GM12878 (cell line): ENCODE results near the gene PDZD11. TPM values are rescaled to one million over a fixed set of nuclear protein-coding genes. Genes with fewer than 3 reads are reported as not detected.
"Not testable (repeated sequence)": the region's sequence is repeated elsewhere in the genome, so short reads cannot be mapped to it uniquely, and the experiment has no call there.

Experiments
- ATAC-seq: fragments of 200-7000 bp; cut with Tn5 transposase; 3 replicates; pipeline ENCODE4 v1.9.1; 2020; ENCODE audit warnings: mild to moderate bottlenecking, moderate library complexity
- BruUV-seq: library from RNA; stranded (reverse); fragments of 400-500 nt; replicated peaks from 2 replicates; lab custom pipeline; 2021; lab: Mats Ljungman, UMichigan
- CTCF ChIA-PET: fragments of 300-600 bp; sonication (Branson Sonifier 250); formaldehyde crosslinking; extraction: SDS; loops from one replicate; lab custom pipeline; 2021; ENCODE audit warnings: inconsistent platforms; lab: Yijun Ruan, JAX
- POLR2A ChIA-PET: fragments of 350-600 bp; formaldehyde crosslinking; extraction: SDS; loops from one replicate; lab custom pipeline; 2021; ENCODE audit warnings: inconsistent platforms; lab: Charles Lee
- RAD21 ChIA-PET: fragments of 300-600 bp; sonication (Branson Sonifier 250); formaldehyde crosslinking; loops from one replicate; lab custom pipeline; 2023; ENCODE audit warnings: antibody characterized with exemption; ENCODE audit not compliant: unreplicated experiment; lab: Charles Lee
- SMC1A ChIA-PET: fragments of 300-600 bp; sonication (Branson Sonifier 250); formaldehyde crosslinking; loops from one replicate; lab custom pipeline; 2023; ENCODE audit not compliant: unreplicated experiment, uncharacterized antibody; lab: Charles Lee
- DNase-seq: peaks from one replicate; pipeline ENCODE4 v3.0.0-alpha.2; 2011; ENCODE audit warnings: low read depth, low spot score
- FAIRE-seq: peaks from 3 replicates; lab custom pipeline; 2011; peaks lifted over from hg19 to GRCh38; lab: Jason Lieb, UNC
- H2AFZ ChIP-seq: 2 replicates; pipeline ENCODE4 v1.6.0; 2011; ENCODE audit warnings: low read depth, low read length, control low read depth; ENCODE audit not compliant: control insufficient read depth
- H3K27ac ChIP-seq: 2 replicates; pipeline ENCODE4 v1.5.1; 2011; ENCODE audit warnings: control low read depth; ENCODE audit not compliant: control insufficient read depth, insufficient read depth
- H3K27me3 ChIP-seq, 2 experiments: replicated peaks in 1 of 2; 2 replicates each; pipeline versions ENCODE4 v1.6.0 to v1.6.1; 2011; ENCODE audit warnings: low read length in 1 of 2; ENCODE audit not compliant: control insufficient read depth in 2 of 2, insufficient read depth in 2 of 2
- H3K36me3 ChIP-seq, 2 experiments: 2 replicates each; pipeline ENCODE4 v1.5.1; 2011; ENCODE audit warnings: low read length in 1 of 2; ENCODE audit not compliant: control insufficient read depth in 2 of 2, insufficient read depth in 2 of 2
- H3K4me1 ChIP-seq: 2 replicates; pipeline ENCODE4 v1.6.1; 2011; ENCODE audit warnings: mild to moderate bottlenecking, low read length, moderate library complexity, mixed read lengths; ENCODE audit not compliant: control insufficient read depth, insufficient read depth
- H3K4me2 ChIP-seq: 2 replicates; pipeline ENCODE4 v1.6.0; 2011; ENCODE audit warnings: control low read depth; ENCODE audit not compliant: control insufficient read depth, insufficient read depth
- H3K4me3 ChIP-seq: fragments of 200-600 bp; sonication (generic); 2 replicates; pipeline ENCODE4 v1.5.1; 2016
- H3K79me2 ChIP-seq: 2 replicates; pipeline ENCODE4 v1.6.0; 2011; ENCODE audit warnings: low read length; ENCODE audit not compliant: control insufficient read depth, insufficient read depth
- H3K9ac ChIP-seq: 2 replicates; pipeline ENCODE4 v1.8.0; 2011; ENCODE audit warnings: low read length, control low read depth, mixed read lengths; ENCODE audit not compliant: control insufficient read depth, insufficient read depth
- H3K9me3 ChIP-seq: replicated peaks from 3 replicates; pipeline ENCODE4 v1.5.1; 2011; ENCODE audit warnings: mild to moderate bottlenecking, low read length; ENCODE audit not compliant: control insufficient read depth, insufficient read depth
- H4K20me1 ChIP-seq: 2 replicates; pipeline ENCODE4 v1.6.0; 2011; ENCODE audit not compliant: control insufficient read depth, insufficient read depth
- DPF2 ChIP-seq: fragments of 450-650 bp; IDR thresholded peaks from 2 replicates; pipeline ENCODE4 v1.6.1; 2017; ENCODE audit warnings: mild to moderate bottlenecking
- MYC ChIP-seq: IDR thresholded peaks from 2 replicates; pipeline ENCODE4 v1.6.1; 2011; ENCODE audit warnings: mild to moderate bottlenecking, low read length, moderate library complexity, inconsistent platforms; ENCODE audit not compliant: insufficient read depth, insufficient replicate concordance, insufficient read length, severe bottlenecking
- NFIC ChIP-seq: IDR thresholded peaks from 2 replicates; pipeline ENCODE4 v1.6.1; 2012; ENCODE audit warnings: low read depth, mild to moderate bottlenecking, inconsistent platforms, low read length, moderate library complexity
- RB1 ChIP-seq: fragments of 450-650 bp; formaldehyde crosslinking; IDR thresholded peaks from 2 replicates; pipeline ENCODE4 v1.6.1; 2017; ENCODE audit warnings: mild to moderate bottlenecking, borderline replicate concordance
- SMAD5 ChIP-seq: IDR thresholded peaks from 2 replicates; pipeline ENCODE4 v1.6.1; 2016; ENCODE audit warnings: antibody characterized with exemption, low read depth
- SREBF1 ChIP-seq: IDR thresholded peaks from 2 replicates; pipeline ENCODE4 v1.6.1; 2012; ENCODE audit warnings: mild to moderate bottlenecking, low read length
- STAT1 ChIP-seq: fragments of 450-650 bp; conservative IDR thresholded peaks from 2 replicates; pipeline ENCODE4 v1.6.1; 2014; ENCODE audit warnings: antibody characterized with exemption, mild to moderate bottlenecking
- TAF1 ChIP-seq: IDR thresholded peaks from 2 replicates; pipeline ENCODE4 v1.6.1; 2011; ENCODE audit warnings: mild to moderate bottlenecking, low read depth, low read length, borderline replicate concordance
- ZNF217 ChIP-seq: fragments of 450-650 bp; IDR thresholded peaks from 2 replicates; pipeline ENCODE4 v1.6.1; 2017; ENCODE audit warnings: antibody characterized with exemption, mild to moderate bottlenecking
- WGBS: methylation state at CpG from one replicate; pipeline ENCODE4 v1.1.6; 2016; ENCODE audit warnings: low lambda C conversion rate; ENCODE audit not compliant: insufficient replicate concordance, insufficient coverage; ENCODE audit errors: missing lambda C conversion rate; 5-methylcytosine and 5-hydroxymethylcytosine counted together
- in situ Hi-C: fragments of 300-500 bp; cut with MboI; formaldehyde crosslinking; loops from 9 replicates; pipeline ENCODE4 v1.14.3; 2018; ENCODE audit warnings: mixed read lengths
- intact Hi-C: fragments of 100-400 bp; cut with micrococcal nuclease; formaldehyde crosslinking; loops from one replicate; pipeline ENCODE4 v1.14.2; 2022; ENCODE audit not compliant: unreplicated experiment
- polyA plus RNA-seq, 11 experiments: library from polyadenylated mRNA; depleted of rRNA in 4 of 11; unstranded in 6 of 11; stranded (reverse) in 5 of 11; fragments of >200 nt; fragmentation: Nextera tagmentation in 4 of 11; fragmentation: Illumina TruSeq in 1 of 11; extraction: Ambion mirVana in 4 of 11; extraction: Trizol in 1 of 11; gene quantifications; 1 replicate in 1 of 11; 2 replicates in 10 of 11; pipeline versions ENCODE4 v1.2.1 to v1.2.3, GENCODE V29; 2011 to 2016; ENCODE audit warnings: inconsistent platforms in 2 of 11, missing spikeins in 2 of 11, low read depth in 1 of 11
- total RNA-seq, 4 experiments: library from RNA; depleted of rRNA in 3 of 4; stranded (reverse); fragments of >200 nt in 3 of 4; fragmentation: Illumina TruSeq in 1 of 4; extraction: Trizol in 1 of 4; gene quantifications; 2 replicates each; pipeline versions ENCODE4 v1.2.1 to v1.2.3, GENCODE V29; 2013 to 2021
- TF ChIP-seq, protein P1 (sequence below): fragments of 150-350 bp; IDR thresholded peaks from 2 replicates; pipeline ENCODE4 v1.6.1; 2016; ENCODE audit warnings: low read depth, low read length

The PDZD11 gene
- total and polyA plus RNA-seq, 10 of the 15 experiments (the other 5 are each of a cell fraction or from before 2014, with no cell fraction given) = 28.4 to 123 (median 55.0) TPM

DNA sequence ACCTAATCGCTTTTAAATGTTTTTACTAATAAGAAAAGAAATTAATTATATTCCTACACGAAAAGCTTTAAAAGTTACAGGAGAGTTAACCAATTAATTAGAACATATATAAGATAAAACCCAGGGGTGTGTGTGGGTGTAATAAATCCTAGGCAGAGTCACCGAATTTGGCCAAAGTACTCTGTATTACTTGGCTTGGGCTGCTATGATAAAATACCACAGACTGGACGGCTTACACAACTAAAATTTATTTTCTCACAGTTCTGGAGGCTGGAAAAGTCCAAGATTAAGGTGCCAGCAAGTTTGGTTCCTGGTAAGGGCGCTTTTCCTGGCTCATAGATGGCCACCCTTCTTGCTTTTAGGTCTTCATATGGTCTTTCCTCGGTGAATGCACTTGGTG, 44.8 kb downstream of the PDZD11 start:
- Histone ChIP-seq H4K20me1 (no peaks in the 10 kb centered on the region), H3K4me1 (no peaks in the 10 kb centered on the region), H3K9me3 (no peaks in the 10 kb centered on the region), H3K9ac (no peak overlapping the region), H3K4me2 (no peak overlapping the region), H3K36me3 (no peaks in the 10 kb centered on the region), H3K4me3 (no peak overlapping the region), H2AFZ (no peak overlapping the region), H3K27me3 (no peaks in the 10 kb centered on the region), H3K27ac (no peak overlapping the region), H3K79me2 (no peaks in the 10 kb centered on the region)
- in situ Hi-C loops = no loop called here
- BruUV-seq = no TSS peak
- 26% methylated on average over 6 of the region's 6 CpGs for WGBS
- SMC1A ChIA-PET = interaction anchor here (0.6 kb wide), 1 partner anchor 42 kb away, joined by 3 read pairs; no protein-coding TSS in a partner anchor
- RAD21 ChIA-PET = no interaction called here
- CTCF ChIA-PET = interaction anchor here (1.4 kb wide), 1 partner anchor 111 kb away, joined by 3 read pairs; no protein-coding TSS in a partner anchor
- DNase-seq (no peak), ATAC-seq (no peak), FAIRE-seq (no peak)
- POLR2A ChIA-PET = interaction anchor here (0.7 kb wide), 1 partner anchor 111 kb away, joined by 3 read pairs; no protein-coding TSS in a partner anchor
- intact Hi-C loops = no loop called here
- TF ChIP-seq MYC = no peak
- TF ChIP-seq SREBF1 = no peak
- TF ChIP-seq, protein P1, sequence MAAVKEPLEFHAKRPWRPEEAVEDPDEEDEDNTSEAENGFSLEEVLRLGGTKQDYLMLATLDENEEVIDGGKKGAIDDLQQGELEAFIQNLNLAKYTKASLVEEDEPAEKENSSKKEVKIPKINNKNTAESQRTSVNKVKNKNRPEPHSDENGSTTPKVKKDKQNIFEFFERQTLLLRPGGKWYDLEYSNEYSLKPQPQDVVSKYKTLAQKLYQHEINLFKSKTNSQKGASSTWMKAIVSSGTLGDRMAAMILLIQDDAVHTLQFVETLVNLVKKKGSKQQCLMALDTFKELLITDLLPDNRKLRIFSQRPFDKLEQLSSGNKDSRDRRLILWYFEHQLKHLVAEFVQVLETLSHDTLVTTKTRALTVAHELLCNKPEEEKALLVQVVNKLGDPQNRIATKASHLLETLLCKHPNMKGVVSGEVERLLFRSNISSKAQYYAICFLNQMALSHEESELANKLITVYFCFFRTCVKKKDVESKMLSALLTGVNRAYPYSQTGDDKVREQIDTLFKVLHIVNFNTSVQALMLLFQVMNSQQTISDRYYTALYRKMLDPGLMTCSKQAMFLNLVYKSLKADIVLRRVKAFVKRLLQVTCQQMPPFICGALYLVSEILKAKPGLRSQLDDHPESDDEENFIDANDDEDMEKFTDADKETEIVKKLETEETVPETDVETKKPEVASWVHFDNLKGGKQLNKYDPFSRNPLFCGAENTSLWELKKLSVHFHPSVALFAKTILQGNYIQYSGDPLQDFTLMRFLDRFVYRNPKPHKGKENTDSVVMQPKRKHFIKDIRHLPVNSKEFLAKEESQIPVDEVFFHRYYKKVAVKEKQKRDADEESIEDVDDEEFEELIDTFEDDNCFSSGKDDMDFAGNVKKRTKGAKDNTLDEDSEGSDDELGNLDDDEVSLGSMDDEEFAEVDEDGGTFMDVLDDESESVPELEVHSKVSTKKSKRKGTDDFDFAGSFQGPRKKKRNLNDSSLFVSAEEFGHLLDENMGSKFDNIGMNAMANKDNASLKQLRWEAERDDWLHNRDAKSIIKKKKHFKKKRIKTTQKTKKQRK = no peak
- no peak for TF ChIP-seq RB1
- no peak for TF ChIP-seq ZNF217
- TF ChIP-seq TAF1 = no peak
- no peak for TF ChIP-seq NFIC
- TF ChIP-seq STAT1 = no peak
- TF ChIP-seq SMAD5 = no peak
- no peak for TF ChIP-seq DPF2

DNA sequence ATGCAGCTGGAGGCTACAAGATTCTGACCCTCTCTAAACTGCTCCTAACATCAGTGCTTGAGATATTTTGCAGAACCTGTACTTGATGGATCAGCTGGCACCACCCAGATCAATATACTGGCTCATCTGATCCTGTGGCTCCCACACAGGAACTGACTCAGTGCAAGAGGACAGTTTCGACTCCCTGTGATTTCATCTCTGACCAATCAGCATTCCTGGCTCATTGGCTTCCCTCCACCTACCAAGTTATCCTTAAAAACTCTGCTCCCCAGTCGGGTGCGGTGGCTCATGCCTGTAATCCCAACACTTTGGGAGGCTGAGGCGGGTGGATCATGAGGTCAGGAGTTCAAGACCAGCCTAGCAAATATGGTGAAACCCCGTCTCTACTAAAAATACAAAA, 46.1 kb downstream of the PDZD11 start:
- CTCF ChIA-PET, in situ Hi-C loops, ATAC-seq, H3K4me3 ChIP-seq, H3K4me1 ChIP-seq, H2AFZ ChIP-seq, POLR2A ChIA-PET, DNase-seq, H3K27ac ChIP-seq, H3K79me2 ChIP-seq, BruUV-seq, RAD21 ChIA-PET, H4K20me1 ChIP-seq, FAIRE-seq, H3K9me3 ChIP-seq, H3K27me3 ChIP-seq, H3K4me2 ChIP-seq, intact Hi-C loops, H3K9ac ChIP-seq, H3K36me3 ChIP-seq, SMC1A ChIA-PET: not testable (repeated sequence)
- 52% methylated on average over 5 of the region's 5 CpGs for WGBS
